Activated CD4-positive, alpha-beta T cell treated with anti-CD3 and anti-CD28 coated beads, Interleukin-2, amount 50 U/mL, for 4 hours (primary cell): Measurements from ENCODE around the gene CPXM1.
"Not testable (repeated sequence)": the region's sequence is repeated elsewhere in the genome, so short reads cannot be mapped to it uniquely, and the experiment has no call there.

Experiments used
- DNase-seq, 2 experiments: peaks; one replicate each; pipeline ENCODE4 v3.0.0-alpha.2; 2020

CPXM1 gene

GRCh38 chr20:2820896-2821869 lies 20.8 kb upstream of the CPXM1 start:
- no peak for DNase-seq

GRCh38 chr20:2820084-2820895 lies 19.9 kb upstream of the CPXM1 start:
- no peak for DNase-seq

- DNase-seq, result no peak
Observed at GRCh38 chr20:2817891-2818595, 17.6 kb upstream of the CPXM1 start.

- DNase-seq, result no peak
Observed at GRCh38 chr20:2817341-2817726, 16.9 kb upstream of the CPXM1 start.

GRCh38 chr20:2816583-2817340 lies 16.3 kb upstream of the CPXM1 start:
- DNase-seq, result no peak

- DNase-seq, result no peak
Observed at GRCh38 chr20:2816030-2816582, 15.7 kb upstream of the CPXM1 start, which contains the start of gene TMEM239. Gene TMEM239, plus strand, starts transcription at chr20:2816364. Its CDS starts 191 bp downstream, at chr20:2816555.

GRCh38 chr20:2815242-2815900 lies 14.9 kb upstream of the CPXM1 start:
- no peak for DNase-seq

- no peak for DNase-seq
Observed at GRCh38 chr20:2814587-2815051, 14.2 kb upstream of the CPXM1 start, which contains the start of gene C20orf141. Gene C20orf141, plus strand, starts transcription at chr20:2814987. Its CDS starts 198 bp downstream, at chr20:2815185.

- DNase-seq, result no peak
Observed at GRCh38 chr20:2814076-2814475, 13.6 kb upstream of the CPXM1 start.

GRCh38 chr20:2812189-2812588 lies 11.8 kb upstream of the CPXM1 start:
- DNase-seq, result no peak

- no peak for DNase-seq
Observed at GRCh38 chr20:2809690-2810089, 9.3 kb upstream of the CPXM1 start.

- DNase-seq, result not testable (repeated sequence)
Observed at GRCh38 chr20:2807929-2808328, 7.5 kb upstream of the CPXM1 start.

GRCh38 chr20:2807019-2807418 lies 6.6 kb upstream of the CPXM1 start:
- no peak for DNase-seq

GRCh38 chr20:2806351-2806701 lies 5.9 kb upstream of the CPXM1 start:
- DNase-seq, result no peak

GRCh38 chr20:2805689-2806350 lies 5.4 kb upstream of the CPXM1 start:
- DNase-seq, result no peak

- DNase-seq, result no peak
Observed at GRCh38 chr20:2804852-2805688, 4.6 kb upstream of the CPXM1 start.

GRCh38 chr20:2804041-2804828 lies 3.8 kb upstream of the CPXM1 start:
- DNase-seq, result no peak

GRCh38 chr20:2801286-2801728 lies 880 bp upstream of the CPXM1 start:
- DNase-seq, result no peak
